Lower leg skin (tissue), 3 donors: ENCODE data around the gene ZHX3.

ENCODE experiments used
- POLR2A ChIP-seq, 2 donors: fragments of 450-650 bp; IDR thresholded peaks; one replicate each; pipeline ENCODE4 v1.6.1; 2016 to 2017; ENCODE audit warnings: antibody characterized with exemption in 2 of 2, mild to moderate bottlenecking in 1 of 2, moderate library complexity in 1 of 2
- TF ChIP-seq, protein P1 (sequence below), 3 donors: fragments of 450-650 bp; IDR thresholded peaks; one replicate each; pipeline ENCODE4 v1.5.1; 2016; ENCODE audit warnings: antibody characterized with exemption in 3 of 3, mild to moderate bottlenecking in 3 of 3, moderate library complexity in 2 of 3

DNA sequence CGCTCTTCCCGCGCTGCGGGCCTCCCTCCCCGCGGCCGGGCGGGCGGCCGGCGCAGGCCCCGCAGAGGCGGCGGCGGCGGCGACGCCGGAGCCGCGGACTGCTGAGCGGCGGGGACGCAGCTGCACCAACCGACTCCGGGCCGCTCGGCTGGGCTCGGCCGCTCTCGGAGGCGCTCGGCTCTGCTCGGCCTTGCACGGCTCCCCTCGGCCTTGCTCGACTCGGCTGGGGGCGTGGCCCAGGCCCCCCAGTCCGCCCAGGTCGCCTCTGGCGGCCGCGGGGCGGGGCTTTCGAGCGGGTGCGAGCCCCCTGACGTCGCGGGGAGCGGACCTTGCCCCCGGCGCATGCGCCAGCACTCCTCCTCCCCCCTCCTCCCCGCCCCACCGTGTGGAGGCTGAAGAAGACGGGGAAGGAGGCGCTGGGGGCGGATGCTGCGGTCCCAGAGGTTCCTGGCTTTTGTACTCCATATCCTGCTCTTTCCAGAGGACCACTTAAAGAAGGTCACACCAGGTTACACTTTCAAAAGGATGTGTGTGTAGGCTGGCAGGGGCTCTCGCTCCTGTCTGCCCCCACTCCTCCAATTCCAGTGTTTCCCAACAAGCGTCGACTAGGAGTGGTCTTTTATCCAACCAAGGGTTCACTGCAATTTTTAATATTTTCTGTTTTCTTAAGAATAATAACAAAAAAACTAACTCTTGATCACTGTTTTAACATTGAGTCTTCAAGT is at the start of gene ZHX3:
- TF ChIP-seq, protein P1, sequence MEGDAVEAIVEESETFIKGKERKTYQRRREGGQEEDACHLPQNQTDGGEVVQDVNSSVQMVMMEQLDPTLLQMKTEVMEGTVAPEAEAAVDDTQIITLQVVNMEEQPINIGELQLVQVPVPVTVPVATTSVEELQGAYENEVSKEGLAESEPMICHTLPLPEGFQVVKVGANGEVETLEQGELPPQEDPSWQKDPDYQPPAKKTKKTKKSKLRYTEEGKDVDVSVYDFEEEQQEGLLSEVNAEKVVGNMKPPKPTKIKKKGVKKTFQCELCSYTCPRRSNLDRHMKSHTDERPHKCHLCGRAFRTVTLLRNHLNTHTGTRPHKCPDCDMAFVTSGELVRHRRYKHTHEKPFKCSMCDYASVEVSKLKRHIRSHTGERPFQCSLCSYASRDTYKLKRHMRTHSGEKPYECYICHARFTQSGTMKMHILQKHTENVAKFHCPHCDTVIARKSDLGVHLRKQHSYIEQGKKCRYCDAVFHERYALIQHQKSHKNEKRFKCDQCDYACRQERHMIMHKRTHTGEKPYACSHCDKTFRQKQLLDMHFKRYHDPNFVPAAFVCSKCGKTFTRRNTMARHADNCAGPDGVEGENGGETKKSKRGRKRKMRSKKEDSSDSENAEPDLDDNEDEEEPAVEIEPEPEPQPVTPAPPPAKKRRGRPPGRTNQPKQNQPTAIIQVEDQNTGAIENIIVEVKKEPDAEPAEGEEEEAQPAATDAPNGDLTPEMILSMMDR (IDR thresholded peaks at IDR 0.05) = no peak
- TF ChIP-seq POLR2A (IDR thresholded peaks at IDR 0.05) = no peak
